Activated gamma-delta T cell treated with Interleukin-2 at 50 U/mL for 16 hours (primary cell): ENCODE results near the gene STK25.
"Not testable (repeated sequence)": the region's sequence is repeated elsewhere in the genome, so short reads cannot be mapped to it uniquely, and the experiment has no call there.

ENCODE experiments used
- DNase-seq: peaks from one replicate; pipeline ENCODE4 v3.0.0-alpha.2; 2020

STK25 gene

GRCh38 chr2:241461693-241462677 is 46.4 kb downstream of the STK25 start:
- no peak for DNase-seq

- no peak for DNase-seq
Measured at GRCh38 chr2:241460631-241461030, 47.8 kb downstream of the STK25 start.

GRCh38 chr2:241459520-241459919 is 48.9 kb downstream of the STK25 start:
- no peak for DNase-seq

GRCh38 chr2:241458687-241459086 is 49.7 kb downstream of the STK25 start:
- DNase-seq = no peak

- DNase-seq = no peak
Measured at GRCh38 chr2:241456546-241456945, 51.8 kb downstream of the STK25 start.

- DNase-seq = no peak
Measured at GRCh38 chr2:241454837-241455485, 53.4 kb downstream of the STK25 start.

GRCh38 chr2:241453919-241454318 is 54.5 kb downstream of the STK25 start:
- not testable (repeated sequence) for DNase-seq

GRCh38 chr2:241451840-241452506 is 56.4 kb downstream of the STK25 start:
- DNase-seq = no peak

- DNase-seq = not testable (repeated sequence)
Measured at GRCh38 chr2:241450092-241450491, 58.3 kb downstream of the STK25 start.

- no peak for DNase-seq
Measured at GRCh38 chr2:241445426-241445825, 63.0 kb downstream of the STK25 start.

- DNase-seq = peak; percentile 88
Measured at GRCh38 chr2:241443486-241444223, 64.7 kb downstream of the STK25 start.
